ENCODE data around the gene DUSP5.

GRCh38 chr10:110509560-110509959 lies 11.9 kb downstream of the DUSP5 start:
- TF ChIP-seq POLR2AphosphoS5 (IDR thresholded peaks at IDR 0.05; ENCODE audit: low read depth, low read length) (no peak), TAF1 (IDR thresholded peaks at IDR 0.05; ENCODE audit: borderline replicate concordance, insufficient read depth, low read length) (no peak)
